Liver (tissue), 3 donors: ENCODE results near the gene PROB1.
A peak's percentile ranks its signal among the peaks of the same experiment; 100 is the strongest.

Source experiments
- GABPA ChIP-seq, 2 donors: IDR thresholded peaks in 1 of 2; conservative IDR thresholded peaks in 1 of 2; 2 replicates each; pipeline ENCODE4 v1.6.1; 2016; ENCODE audit warnings: antibody characterized with exemption in 2 of 2, mild to moderate bottlenecking in 1 of 2, moderate library complexity in 1 of 2
- NR2F2 ChIP-seq: IDR thresholded peaks from 2 replicates; pipeline ENCODE4 v1.6.1; 2016; ENCODE audit warnings: antibody characterized with exemption
- SP1 ChIP-seq: IDR thresholded peaks from 2 replicates; pipeline ENCODE4 v1.6.1; 2018; ENCODE audit warnings: antibody characterized with exemption, mild to moderate bottlenecking
- TAF1 ChIP-seq: conservative IDR thresholded peaks from 2 replicates; pipeline ENCODE4 v1.6.1; 2016; ENCODE audit warnings: antibody characterized with exemption, mild to moderate bottlenecking
- YY1 ChIP-seq: IDR thresholded peaks from 2 replicates; pipeline ENCODE4 v1.6.1; 2016; ENCODE audit warnings: antibody characterized with exemption, mild to moderate bottlenecking
- TF ChIP-seq, protein P1 (sequence below): fragments of 150-350 bp; IDR thresholded peaks from 2 replicates; pipeline ENCODE4 v1.5.1; 2017; ENCODE audit warnings: improper control_type of control experiment, low read depth, low read length; ENCODE audit not compliant: missing input control
- TF ChIP-seq, protein P2 (sequence below): IDR thresholded peaks from 2 replicates; pipeline ENCODE4 v1.6.1; 2016; ENCODE audit warnings: antibody characterized with exemption, mild to moderate bottlenecking
- donor health status: healthy.
- donor health status: healthy.

DNA sequence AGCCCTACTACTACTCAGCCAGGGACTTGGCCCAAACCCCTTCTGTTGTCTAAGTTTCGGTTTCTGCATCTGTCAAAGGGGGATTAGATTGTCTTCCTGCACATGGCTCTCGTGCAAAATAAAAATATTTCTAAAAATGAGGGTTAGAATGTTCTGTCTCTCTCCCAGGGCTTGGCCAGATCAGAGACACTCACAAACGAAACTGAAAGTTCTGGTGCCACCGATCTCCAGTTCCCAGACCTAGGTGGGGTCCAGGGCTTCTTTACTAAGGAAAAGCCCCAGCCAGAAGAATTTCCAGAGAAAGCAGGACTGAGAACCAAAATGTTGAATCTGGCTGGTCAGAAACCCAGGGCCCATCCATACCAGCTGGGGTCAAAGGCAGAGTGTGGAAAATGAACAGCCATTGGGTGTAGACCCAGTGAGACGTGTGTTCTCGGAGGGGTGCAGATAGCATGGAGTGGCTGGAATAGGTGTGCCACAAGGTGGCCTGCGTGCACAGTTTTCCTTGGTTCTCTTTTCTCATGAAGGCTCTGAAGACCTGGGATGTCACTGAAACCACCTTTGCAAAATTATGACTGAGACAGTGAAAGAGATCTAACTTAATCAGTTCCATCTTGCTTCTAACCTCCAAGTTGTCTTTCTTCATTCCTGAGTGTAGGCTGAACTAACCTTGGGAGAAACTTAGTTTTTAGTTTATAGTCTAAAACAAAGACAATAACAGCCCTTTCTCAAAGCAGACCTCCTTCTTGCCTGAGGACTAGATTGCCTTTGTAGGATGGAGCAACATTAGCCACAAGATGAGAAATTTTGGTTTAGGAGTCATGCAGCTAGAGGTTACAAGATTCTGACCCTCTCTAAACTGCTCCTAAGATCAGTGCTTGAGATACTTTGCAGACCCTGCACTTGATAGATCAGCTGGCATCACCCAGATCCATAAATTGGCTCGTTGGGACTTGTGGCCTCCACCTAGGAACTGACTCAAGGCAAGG lies 9.5 kb downstream of the PROB1 start:
- TF ChIP-seq, protein P1, sequence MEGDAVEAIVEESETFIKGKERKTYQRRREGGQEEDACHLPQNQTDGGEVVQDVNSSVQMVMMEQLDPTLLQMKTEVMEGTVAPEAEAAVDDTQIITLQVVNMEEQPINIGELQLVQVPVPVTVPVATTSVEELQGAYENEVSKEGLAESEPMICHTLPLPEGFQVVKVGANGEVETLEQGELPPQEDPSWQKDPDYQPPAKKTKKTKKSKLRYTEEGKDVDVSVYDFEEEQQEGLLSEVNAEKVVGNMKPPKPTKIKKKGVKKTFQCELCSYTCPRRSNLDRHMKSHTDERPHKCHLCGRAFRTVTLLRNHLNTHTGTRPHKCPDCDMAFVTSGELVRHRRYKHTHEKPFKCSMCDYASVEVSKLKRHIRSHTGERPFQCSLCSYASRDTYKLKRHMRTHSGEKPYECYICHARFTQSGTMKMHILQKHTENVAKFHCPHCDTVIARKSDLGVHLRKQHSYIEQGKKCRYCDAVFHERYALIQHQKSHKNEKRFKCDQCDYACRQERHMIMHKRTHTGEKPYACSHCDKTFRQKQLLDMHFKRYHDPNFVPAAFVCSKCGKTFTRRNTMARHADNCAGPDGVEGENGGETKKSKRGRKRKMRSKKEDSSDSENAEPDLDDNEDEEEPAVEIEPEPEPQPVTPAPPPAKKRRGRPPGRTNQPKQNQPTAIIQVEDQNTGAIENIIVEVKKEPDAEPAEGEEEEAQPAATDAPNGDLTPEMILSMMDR = peak; percentile 23
- no peak for TF ChIP-seq SP1
- no peak for TF ChIP-seq GABPA (IDR thresholded peaks at IDR 0.05 in 1 of 2, conservative IDR thresholded peaks at IDR 0.05 in 1 of 2)
- no peak for TF ChIP-seq NR2F2
- no peak for TF ChIP-seq TAF1
- TF ChIP-seq, protein P2, sequence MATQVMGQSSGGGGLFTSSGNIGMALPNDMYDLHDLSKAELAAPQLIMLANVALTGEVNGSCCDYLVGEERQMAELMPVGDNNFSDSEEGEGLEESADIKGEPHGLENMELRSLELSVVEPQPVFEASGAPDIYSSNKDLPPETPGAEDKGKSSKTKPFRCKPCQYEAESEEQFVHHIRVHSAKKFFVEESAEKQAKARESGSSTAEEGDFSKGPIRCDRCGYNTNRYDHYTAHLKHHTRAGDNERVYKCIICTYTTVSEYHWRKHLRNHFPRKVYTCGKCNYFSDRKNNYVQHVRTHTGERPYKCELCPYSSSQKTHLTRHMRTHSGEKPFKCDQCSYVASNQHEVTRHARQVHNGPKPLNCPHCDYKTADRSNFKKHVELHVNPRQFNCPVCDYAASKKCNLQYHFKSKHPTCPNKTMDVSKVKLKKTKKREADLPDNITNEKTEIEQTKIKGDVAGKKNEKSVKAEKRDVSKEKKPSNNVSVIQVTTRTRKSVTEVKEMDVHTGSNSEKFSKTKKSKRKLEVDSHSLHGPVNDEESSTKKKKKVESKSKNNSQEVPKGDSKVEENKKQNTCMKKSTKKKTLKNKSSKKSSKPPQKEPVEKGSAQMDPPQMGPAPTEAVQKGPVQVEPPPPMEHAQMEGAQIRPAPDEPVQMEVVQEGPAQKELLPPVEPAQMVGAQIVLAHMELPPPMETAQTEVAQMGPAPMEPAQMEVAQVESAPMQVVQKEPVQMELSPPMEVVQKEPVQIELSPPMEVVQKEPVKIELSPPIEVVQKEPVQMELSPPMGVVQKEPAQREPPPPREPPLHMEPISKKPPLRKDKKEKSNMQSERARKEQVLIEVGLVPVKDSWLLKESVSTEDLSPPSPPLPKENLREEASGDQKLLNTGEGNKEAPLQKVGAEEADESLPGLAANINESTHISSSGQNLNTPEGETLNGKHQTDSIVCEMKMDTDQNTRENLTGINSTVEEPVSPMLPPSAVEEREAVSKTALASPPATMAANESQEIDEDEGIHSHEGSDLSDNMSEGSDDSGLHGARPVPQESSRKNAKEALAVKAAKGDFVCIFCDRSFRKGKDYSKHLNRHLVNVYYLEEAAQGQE = no peak
- TF ChIP-seq YY1 = peak; percentile 15
